Neural cell (in vitro differentiated cells): Measurements from ENCODE around the gene VPS35L. TPM values are rescaled to one million over a fixed set of nuclear protein-coding genes. Genes with fewer than 3 reads are reported as not detected.

ENCODE experiments used
- H2AFZ ChIP-seq: fragments of 200-600, 300-800 bp; sonication (generic), shearing (Covaris generic); 2 replicates; pipeline ENCODE4 v1.6.0; 2014; ENCODE audit warnings: low read depth, mild to moderate bottlenecking, antibody characterized with exemption, low read length, moderate library complexity
- H3F3A ChIP-seq: fragments of 200-600 bp; shearing (Covaris generic); 2 replicates; pipeline ENCODE4 v1.6.1; 2016; ENCODE audit warnings: mild to moderate bottlenecking, moderate library complexity, mixed read lengths, antibody characterized with exemption, low read length; ENCODE audit not compliant: insufficient read depth, poor library complexity, severe bottlenecking
- H3K27ac ChIP-seq: fragments of 200-600, 300-800 bp; sonication (generic), shearing (Covaris generic); 2 replicates; pipeline ENCODE4 v1.5.1; 2014; ENCODE audit warnings: mild to moderate bottlenecking, low read length, moderate library complexity
- H3K27me3 ChIP-seq: fragments of 300-800, 200-600 bp; sonication (generic), shearing (Covaris generic); 2 replicates; pipeline ENCODE4 v1.6.0; 2014; ENCODE audit warnings: mild to moderate bottlenecking, low read depth, low read length, moderate library complexity; ENCODE audit not compliant: insufficient read depth
- H3K36me3 ChIP-seq: fragments of 300-800, 200-600 bp; sonication (generic), shearing (Covaris generic); 2 replicates; pipeline ENCODE4 v1.5.1; 2014; ENCODE audit warnings: mild to moderate bottlenecking, antibody characterized with exemption, low read length, moderate library complexity; ENCODE audit not compliant: insufficient read depth
- H3K4me2 ChIP-seq: fragments of 300-800, 200-600 bp; sonication (generic), shearing (Covaris generic); 2 replicates; pipeline ENCODE4 v1.6.0; 2014; ENCODE audit warnings: mild to moderate bottlenecking, low read length
- H3K4me3 ChIP-seq: fragments of 300-800, 200-600 bp; sonication (generic), shearing (Covaris generic); 2 replicates; pipeline ENCODE4 v1.5.1; 2014; ENCODE audit warnings: mild to moderate bottlenecking, low read length, moderate library complexity
- H3K79me2 ChIP-seq: fragments of 200-600 bp; shearing (Covaris generic); replicated peaks from 2 replicates; pipeline ENCODE4 v1.6.0; 2014; ENCODE audit warnings: mild to moderate bottlenecking, low read length, moderate library complexity; ENCODE audit not compliant: insufficient read depth
- H3K9ac ChIP-seq: fragments of 300-800, 200-600 bp; sonication (generic), shearing (Covaris generic); 2 replicates; pipeline ENCODE4 v1.6.1; 2016; ENCODE audit warnings: mild to moderate bottlenecking, low read length, mixed read lengths
- H3K9me2 ChIP-seq: fragments of 200-600 bp; shearing (Covaris generic); 2 replicates; pipeline ENCODE4 v1.6.1; 2016; ENCODE audit warnings: mild to moderate bottlenecking, low read length, mixed read lengths; ENCODE audit not compliant: insufficient read depth
- H3K9me3 ChIP-seq: fragments of 200-600, 300-800 bp; sonication (generic), shearing (Covaris generic); 2 replicates; pipeline ENCODE4 v1.6.1; 2016; ENCODE audit warnings: mild to moderate bottlenecking, mixed run types, low read length, moderate library complexity, mixed read lengths
- H4K20me1 ChIP-seq: fragments of 200-600 bp; shearing (Covaris generic); 2 replicates; pipeline ENCODE4 v1.6.1; 2016; ENCODE audit warnings: mild to moderate bottlenecking, mixed run types; ENCODE audit not compliant: insufficient read depth
- EP300 ChIP-seq: fragments of 450-650 bp; conservative IDR thresholded peaks from 2 replicates; pipeline ENCODE4 v1.6.1; 2014; ENCODE audit warnings: antibody characterized with exemption, mild to moderate bottlenecking, moderate library complexity; ENCODE audit not compliant: poor library complexity, severe bottlenecking
- EZH2 ChIP-seq: fragments of 200-600, 300-800 bp; shearing (Covaris generic), sonication (generic); IDR thresholded peaks from 2 replicates; pipeline ENCODE4 v1.6.1; 2014; ENCODE audit warnings: antibody characterized with exemption, low read length, borderline replicate concordance, mild to moderate bottlenecking; ENCODE audit not compliant: insufficient read depth, poor library complexity, severe bottlenecking
- MXI1 ChIP-seq: fragments of 450-650 bp; conservative IDR thresholded peaks from 2 replicates; pipeline ENCODE4 v1.6.1; 2014; ENCODE audit warnings: antibody characterized with exemption, mild to moderate bottlenecking; ENCODE audit not compliant: poor library complexity, severe bottlenecking
- POLR2AphosphoS5 ChIP-seq: IDR thresholded peaks from 2 replicates; pipeline ENCODE4 v1.6.1; 2012
- RAD21 ChIP-seq: fragments of 450-650 bp; conservative IDR thresholded peaks from 2 replicates; pipeline ENCODE4 v1.6.1; 2014; ENCODE audit warnings: antibody characterized with exemption, mild to moderate bottlenecking, moderate library complexity
- SMC3 ChIP-seq: fragments of 450-650 bp; conservative IDR thresholded peaks from 2 replicates; pipeline ENCODE4 v1.6.1; 2014; ENCODE audit warnings: antibody characterized with exemption, mild to moderate bottlenecking, moderate library complexity; ENCODE audit not compliant: poor library complexity
- TAF1 ChIP-seq: IDR thresholded peaks from 2 replicates; pipeline ENCODE4 v1.6.1; 2012; ENCODE audit warnings: low read depth
- polyA plus RNA-seq: library from polyadenylated mRNA; depleted of rRNA; stranded (reverse); fragments of >200 nt; gene quantifications from 2 replicates; pipeline ENCODE4 v1.2.3, GENCODE V29; 2014
- TF ChIP-seq, protein P1 (sequence below): IDR thresholded peaks from 2 replicates; pipeline ENCODE4 v1.6.1; 2012; ENCODE audit warnings: borderline replicate concordance
- TF ChIP-seq, protein P2 (sequence below): fragments of 450-650 bp; IDR thresholded peaks from 2 replicates; pipeline ENCODE4 v1.5.1; 2014; ENCODE audit warnings: antibody characterized with exemption, mild to moderate bottlenecking, moderate library complexity; ENCODE audit not compliant: poor library complexity, severe bottlenecking

Gene VPS35L
- polyA plus RNA-seq, 1 donor from 2014 or later = 29.8 TPM

DNA sequence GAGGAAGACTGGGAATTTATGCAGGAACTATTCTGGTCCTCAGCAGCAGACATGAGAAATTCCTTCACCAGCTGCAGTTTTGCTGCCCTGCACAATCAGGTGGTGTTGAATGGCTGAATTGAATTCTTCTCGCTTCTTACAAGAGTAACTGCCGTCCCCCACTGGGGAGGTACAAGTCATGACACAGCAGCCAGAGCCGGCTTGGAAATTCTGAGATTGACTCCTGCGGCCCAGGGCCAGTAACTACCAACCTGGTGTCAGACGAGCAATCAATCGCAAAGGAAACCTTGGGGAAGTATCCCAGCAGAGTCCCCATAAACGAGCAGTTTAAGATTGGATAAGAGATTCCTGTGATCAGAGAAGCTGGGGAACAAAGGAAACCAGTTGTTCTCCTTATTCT, 131.8 kb downstream of the VPS35L start:
- Histone ChIP-seq H2AFZ (no peak overlapping the region), H3K4me2 (no peak overlapping the region), H3K4me3 (no peak overlapping the region), H3K79me2 (no peaks in the 10 kb centered on the region), H3K9ac (no peak overlapping the region), H3K9me2 (no peaks in the 10 kb centered on the region), H3K27ac (no peak overlapping the region), H4K20me1 (no peaks in the 10 kb centered on the region), H3F3A (no peaks in the 10 kb centered on the region), H3K9me3 (no peaks in the 10 kb centered on the region), H3K36me3 (peaks cover 20% of the 10 kb centered on the region), H3K27me3 (no peaks in the 10 kb centered on the region)
- no peak for TF ChIP-seq RAD21
- TF ChIP-seq TAF1 = no peak
- no peak for TF ChIP-seq MXI1
- no peak for TF ChIP-seq SMC3
- no peak for TF ChIP-seq POLR2AphosphoS5

DNA sequence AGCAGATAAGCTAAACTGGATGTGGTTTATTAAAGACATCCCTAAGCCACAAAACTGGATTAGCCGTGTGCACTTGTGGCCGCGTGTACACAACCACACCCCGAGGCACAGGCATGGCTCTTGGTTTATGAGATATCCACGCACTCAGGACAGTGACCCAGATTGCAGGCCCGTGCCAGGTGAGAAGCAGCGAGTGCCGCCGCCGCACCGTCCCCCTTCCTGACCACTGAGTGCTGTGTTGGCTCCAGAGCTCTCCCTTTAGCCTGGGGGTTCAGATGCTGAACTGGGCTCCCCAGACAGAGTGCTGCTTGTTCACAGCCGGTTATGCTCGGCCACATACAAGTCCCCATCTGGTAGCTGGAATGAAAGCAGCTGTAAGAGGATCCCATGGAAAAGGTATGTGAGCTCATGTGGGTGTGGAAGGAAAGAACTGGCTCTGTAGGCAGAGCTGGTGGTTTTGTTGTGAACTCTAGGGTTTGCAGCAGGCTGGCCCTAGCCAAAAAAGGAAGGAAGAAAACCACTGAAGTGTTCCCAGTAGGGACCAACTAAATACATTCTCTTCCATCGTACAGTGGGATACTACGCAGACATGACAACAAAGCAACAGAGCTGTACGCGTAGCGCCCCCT, 133.0 kb downstream of the VPS35L start:
- no peaks in the 10 kb centered on the region for H4K20me1 ChIP-seq
- no peaks in the 10 kb centered on the region for H3K79me2 ChIP-seq
- H3K9ac ChIP-seq = no peak overlapping the region
- H3K27ac ChIP-seq = no peak overlapping the region
- H3K36me3 ChIP-seq = peaks cover 15% of the 10 kb centered on the region
- no peaks in the 10 kb centered on the region for H3K9me3 ChIP-seq
- no peak overlapping the region for H2AFZ ChIP-seq
- H3K9me2 ChIP-seq = no peaks in the 10 kb centered on the region
- H3K4me2 ChIP-seq = no peak overlapping the region
- no peaks in the 10 kb centered on the region for H3F3A ChIP-seq
- no peak for TF ChIP-seq MXI1
- TF ChIP-seq, protein P1, sequence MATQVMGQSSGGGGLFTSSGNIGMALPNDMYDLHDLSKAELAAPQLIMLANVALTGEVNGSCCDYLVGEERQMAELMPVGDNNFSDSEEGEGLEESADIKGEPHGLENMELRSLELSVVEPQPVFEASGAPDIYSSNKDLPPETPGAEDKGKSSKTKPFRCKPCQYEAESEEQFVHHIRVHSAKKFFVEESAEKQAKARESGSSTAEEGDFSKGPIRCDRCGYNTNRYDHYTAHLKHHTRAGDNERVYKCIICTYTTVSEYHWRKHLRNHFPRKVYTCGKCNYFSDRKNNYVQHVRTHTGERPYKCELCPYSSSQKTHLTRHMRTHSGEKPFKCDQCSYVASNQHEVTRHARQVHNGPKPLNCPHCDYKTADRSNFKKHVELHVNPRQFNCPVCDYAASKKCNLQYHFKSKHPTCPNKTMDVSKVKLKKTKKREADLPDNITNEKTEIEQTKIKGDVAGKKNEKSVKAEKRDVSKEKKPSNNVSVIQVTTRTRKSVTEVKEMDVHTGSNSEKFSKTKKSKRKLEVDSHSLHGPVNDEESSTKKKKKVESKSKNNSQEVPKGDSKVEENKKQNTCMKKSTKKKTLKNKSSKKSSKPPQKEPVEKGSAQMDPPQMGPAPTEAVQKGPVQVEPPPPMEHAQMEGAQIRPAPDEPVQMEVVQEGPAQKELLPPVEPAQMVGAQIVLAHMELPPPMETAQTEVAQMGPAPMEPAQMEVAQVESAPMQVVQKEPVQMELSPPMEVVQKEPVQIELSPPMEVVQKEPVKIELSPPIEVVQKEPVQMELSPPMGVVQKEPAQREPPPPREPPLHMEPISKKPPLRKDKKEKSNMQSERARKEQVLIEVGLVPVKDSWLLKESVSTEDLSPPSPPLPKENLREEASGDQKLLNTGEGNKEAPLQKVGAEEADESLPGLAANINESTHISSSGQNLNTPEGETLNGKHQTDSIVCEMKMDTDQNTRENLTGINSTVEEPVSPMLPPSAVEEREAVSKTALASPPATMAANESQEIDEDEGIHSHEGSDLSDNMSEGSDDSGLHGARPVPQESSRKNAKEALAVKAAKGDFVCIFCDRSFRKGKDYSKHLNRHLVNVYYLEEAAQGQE = no peak
- TF ChIP-seq RAD21 = no peak
- TF ChIP-seq, protein P2, sequence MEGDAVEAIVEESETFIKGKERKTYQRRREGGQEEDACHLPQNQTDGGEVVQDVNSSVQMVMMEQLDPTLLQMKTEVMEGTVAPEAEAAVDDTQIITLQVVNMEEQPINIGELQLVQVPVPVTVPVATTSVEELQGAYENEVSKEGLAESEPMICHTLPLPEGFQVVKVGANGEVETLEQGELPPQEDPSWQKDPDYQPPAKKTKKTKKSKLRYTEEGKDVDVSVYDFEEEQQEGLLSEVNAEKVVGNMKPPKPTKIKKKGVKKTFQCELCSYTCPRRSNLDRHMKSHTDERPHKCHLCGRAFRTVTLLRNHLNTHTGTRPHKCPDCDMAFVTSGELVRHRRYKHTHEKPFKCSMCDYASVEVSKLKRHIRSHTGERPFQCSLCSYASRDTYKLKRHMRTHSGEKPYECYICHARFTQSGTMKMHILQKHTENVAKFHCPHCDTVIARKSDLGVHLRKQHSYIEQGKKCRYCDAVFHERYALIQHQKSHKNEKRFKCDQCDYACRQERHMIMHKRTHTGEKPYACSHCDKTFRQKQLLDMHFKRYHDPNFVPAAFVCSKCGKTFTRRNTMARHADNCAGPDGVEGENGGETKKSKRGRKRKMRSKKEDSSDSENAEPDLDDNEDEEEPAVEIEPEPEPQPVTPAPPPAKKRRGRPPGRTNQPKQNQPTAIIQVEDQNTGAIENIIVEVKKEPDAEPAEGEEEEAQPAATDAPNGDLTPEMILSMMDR = no peak
- no peak for TF ChIP-seq POLR2AphosphoS5
- TF ChIP-seq EZH2 = no peak
- TF ChIP-seq SMC3 = no peak
- no peak for TF ChIP-seq TAF1
- TF ChIP-seq EP300 = no peak
- H3K4me3 ChIP-seq = no peak overlapping the region
- no peaks in the 10 kb centered on the region for H3K27me3 ChIP-seq
